HepG2 (cell line): ENCODE results near the gene RASAL3. TPM values are rescaled to one million over a fixed set of nuclear protein-coding genes. Genes with fewer than 3 reads are reported as not detected.

Source experiments
- BATF2 ChIP-seq: sonication (generic); formaldehyde crosslinking; IDR thresholded peaks from 2 replicates; pipeline ENCODE4 v1.8.0; 2022; ENCODE audit warnings: mild to moderate bottlenecking, missing genetic modification reagents, moderate library complexity
- CREB1 ChIP-seq, 2 experiments: fragments of 450-650 bp in 1 of 2; IDR thresholded peaks; 2 replicates each; pipeline ENCODE4 v1.6.1; 2016 to 2017; ENCODE audit warnings: control low read depth in 1 of 2, mild to moderate bottlenecking in 1 of 2, missing compliant biosample characterization in 1 of 2, missing genetic modification characterization in 1 of 2
- GABPB1 ChIP-seq: IDR thresholded peaks from 2 replicates; pipeline ENCODE4 v1.6.1; 2016; ENCODE audit warnings: mild to moderate bottlenecking, missing genetic modification reagents, moderate library complexity, missing compliant biosample characterization
- HIC2 ChIP-seq: sonication (generic); formaldehyde crosslinking; IDR thresholded peaks from 2 replicates; pipeline ENCODE4 v1.9.0; 2022; ENCODE audit warnings: low read depth, missing genetic modification reagents
- MAX ChIP-seq: IDR thresholded peaks from 2 replicates; pipeline ENCODE4 v1.6.1; 2012; ENCODE audit warnings: inconsistent platforms
- MAZ ChIP-seq, 2 experiments: sonication (generic) in 1 of 2; formaldehyde crosslinking in 1 of 2; IDR thresholded peaks; 2 replicates each; pipeline versions ENCODE4 v1.5.0 to v1.6.1; 2012 to 2020; ENCODE audit warnings: low read depth in 2 of 2, mild to moderate bottlenecking in 2 of 2, borderline replicate concordance in 1 of 2, improper control_type of control experiment in 1 of 2, low read length in 1 of 2, missing genetic modification reagents in 1 of 2, moderate library complexity in 1 of 2
- SALL1 ChIP-seq: sonication (generic); formaldehyde crosslinking; IDR thresholded peaks from 2 replicates; pipeline ENCODE4 v1.8.0; 2022; ENCODE audit warnings: mild to moderate bottlenecking, missing genetic modification reagents
- SAP130 ChIP-seq: IDR thresholded peaks from 2 replicates; pipeline ENCODE4 v1.6.1; 2016; ENCODE audit warnings: low read depth
- SIX4 ChIP-seq: sonication (generic); formaldehyde crosslinking; IDR thresholded peaks from 2 replicates; pipeline ENCODE4 v1.4.0; 2020; ENCODE audit warnings: missing genetic modification reagents
- SP1 ChIP-seq, 2 experiments: fragments of 450-650 bp in 1 of 2; sonication (generic) in 1 of 2; formaldehyde crosslinking in 1 of 2; IDR thresholded peaks; 2 replicates each; pipeline versions ENCODE4 v1.4.0 to v1.6.1; 2016 to 2020; ENCODE audit warnings: missing genetic modification reagents in 1 of 2
- ZFX ChIP-seq: sonication (generic); formaldehyde crosslinking; IDR thresholded peaks from 2 replicates; pipeline ENCODE4 v1.4.0; 2020; ENCODE audit warnings: mild to moderate bottlenecking, low read depth, missing genetic modification reagents, moderate library complexity
- ZFY ChIP-seq: sonication (generic); formaldehyde crosslinking; IDR thresholded peaks from 2 replicates; pipeline ENCODE4 v1.4.0; 2020; ENCODE audit warnings: missing genetic modification reagents
- ZNF780A ChIP-seq: sonication (generic); formaldehyde crosslinking; IDR thresholded peaks from 2 replicates; pipeline ENCODE4 v1.8.0; 2022; ENCODE audit warnings: mild to moderate bottlenecking, missing genetic modification reagents, moderate library complexity
- polyA plus RNA-seq, 8 experiments: library from polyadenylated mRNA; depleted of rRNA in 3 of 8; stranded (reverse) in 7 of 8; unstranded in 1 of 8; fragments of >200 nt; fragmentation: Illumina TruSeq in 4 of 8; extraction: Trizol in 4 of 8; gene quantifications; 2 replicates each; pipeline versions ENCODE4 v1.2.1 to v1.2.3, GENCODE V29; 2011 to 2016; ENCODE audit warnings: low read depth in 4 of 8, missing spikeins in 1 of 8, mixed read lengths in 1 of 8; ENCODE audit not compliant: insufficient read depth in 1 of 8
- total RNA-seq, 5 experiments: library from RNA; depleted of rRNA; stranded (reverse); fragments of >200 nt; fragmentation: Illumina TruSeq; extraction: Trizol; gene quantifications; 2 replicates each; pipeline ENCODE4 v1.2.3, GENCODE V29; 2016; ENCODE audit warnings: low read depth in 1 of 5
- TF ChIP-seq, protein P1 (sequence below): sonication (generic); formaldehyde crosslinking; IDR thresholded peaks from 2 replicates; pipeline ENCODE4 v1.4.0; 2020; ENCODE audit warnings: missing genetic modification reagents
- TF ChIP-seq, protein P2 (sequence below): IDR thresholded peaks from 2 replicates; pipeline ENCODE4 v1.6.1; 2016
- TF ChIP-seq, protein P3 (sequence below): sonication (generic); formaldehyde crosslinking; IDR thresholded peaks from 2 replicates; pipeline ENCODE4 v1.5.0; 2020; ENCODE audit warnings: mild to moderate bottlenecking, missing genetic modification reagents
- TF ChIP-seq, protein P4 (sequence below): sonication (generic); formaldehyde crosslinking; IDR thresholded peaks from 2 replicates; pipeline ENCODE4; 2020; ENCODE audit warnings: missing genetic modification reagents, mild to moderate bottlenecking, borderline replicate concordance

The RASAL3 gene
- total and polyA plus RNA-seq, 2 of the 13 experiments (the other 11 are each of a cell fraction or from before 2014, with no cell fraction given): not detected

- TF ChIP-seq, protein P1, sequence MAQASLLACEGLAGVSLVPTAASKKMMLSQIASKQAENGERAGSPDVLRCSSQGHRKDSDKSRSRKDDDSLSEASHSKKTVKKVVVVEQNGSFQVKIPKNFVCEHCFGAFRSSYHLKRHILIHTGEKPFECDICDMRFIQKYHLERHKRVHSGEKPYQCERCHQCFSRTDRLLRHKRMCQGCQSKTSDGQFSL: peak; percentile 98
- TF ChIP-seq MAX (0 out of 2 replicates have a peak, but pooled peaks have one; percentile 48), SP1 (IDR thresholded peaks at IDR 0.05) (no peak), SP1 (CRISPR knock-in tag; IDR thresholded peaks at IDR 0.05) (peak; percentile 88), GABPB1 (CRISPR knock-in tag) (peak; percentile 62; the same call in 1 of the 2 replicates), MAZ (IDR thresholded peaks at IDR 0.05; ENCODE audit: borderline replicate concordance, low read depth, low read length) (peak; percentile 61), MAZ (CRISPR knock-in tag; IDR thresholded peaks at IDR 0.05; ENCODE audit: low read depth) (no peak), SAP130 (CRISPR knock-in tag) (0 out of 2 replicates have a peak, but pooled peaks have one; percentile 12), BATF2 (no peak), SALL1 (CRISPR knock-in tag) (0 out of 2 replicates have a peak, but pooled peaks have one; percentile 14), SIX4 (no peak), ZFY (CRISPR knock-in tag) (peak; percentile 61; the same call in 1 of the 2 replicates), ZFX (CRISPR knock-in tag) (peak; percentile 40; the same call in 1 of the 2 replicates), ZNF780A (no peak), CREB1 (IDR thresholded peaks at IDR 0.05) (peak; percentile 36; the same call in 1 of the 2 replicates), CREB1 (CRISPR knock-in tag; IDR thresholded peaks at IDR 0.05) (peak; percentile 69; the same call in 1 of the 2 replicates), HIC2 (CRISPR knock-in tag) (no peak)
- TF ChIP-seq, protein P2, sequence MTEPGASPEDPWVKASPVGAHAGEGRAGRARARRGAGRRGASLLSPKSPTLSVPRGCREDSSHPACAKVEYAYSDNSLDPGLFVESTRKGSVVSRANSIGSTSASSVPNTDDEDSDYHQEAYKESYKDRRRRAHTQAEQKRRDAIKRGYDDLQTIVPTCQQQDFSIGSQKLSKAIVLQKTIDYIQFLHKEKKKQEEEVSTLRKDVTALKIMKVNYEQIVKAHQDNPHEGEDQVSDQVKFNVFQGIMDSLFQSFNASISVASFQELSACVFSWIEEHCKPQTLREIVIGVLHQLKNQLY (CRISPR knock-in tag): no peak
- TF ChIP-seq, protein P3, sequence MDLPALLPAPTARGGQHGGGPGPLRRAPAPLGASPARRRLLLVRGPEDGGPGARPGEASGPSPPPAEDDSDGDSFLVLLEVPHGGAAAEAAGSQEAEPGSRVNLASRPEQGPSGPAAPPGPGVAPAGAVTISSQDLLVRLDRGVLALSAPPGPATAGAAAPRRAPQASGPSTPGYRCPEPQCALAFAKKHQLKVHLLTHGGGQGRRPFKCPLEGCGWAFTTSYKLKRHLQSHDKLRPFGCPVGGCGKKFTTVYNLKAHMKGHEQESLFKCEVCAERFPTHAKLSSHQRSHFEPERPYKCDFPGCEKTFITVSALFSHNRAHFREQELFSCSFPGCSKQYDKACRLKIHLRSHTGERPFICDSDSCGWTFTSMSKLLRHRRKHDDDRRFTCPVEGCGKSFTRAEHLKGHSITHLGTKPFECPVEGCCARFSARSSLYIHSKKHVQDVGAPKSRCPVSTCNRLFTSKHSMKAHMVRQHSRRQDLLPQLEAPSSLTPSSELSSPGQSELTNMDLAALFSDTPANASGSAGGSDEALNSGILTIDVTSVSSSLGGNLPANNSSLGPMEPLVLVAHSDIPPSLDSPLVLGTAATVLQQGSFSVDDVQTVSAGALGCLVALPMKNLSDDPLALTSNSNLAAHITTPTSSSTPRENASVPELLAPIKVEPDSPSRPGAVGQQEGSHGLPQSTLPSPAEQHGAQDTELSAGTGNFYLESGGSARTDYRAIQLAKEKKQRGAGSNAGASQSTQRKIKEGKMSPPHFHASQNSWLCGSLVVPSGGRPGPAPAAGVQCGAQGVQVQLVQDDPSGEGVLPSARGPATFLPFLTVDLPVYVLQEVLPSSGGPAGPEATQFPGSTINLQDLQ (CRISPR knock-in tag): 0 out of 2 replicates have a peak, but pooled peaks have one; percentile 1
- TF ChIP-seq, protein P4, sequence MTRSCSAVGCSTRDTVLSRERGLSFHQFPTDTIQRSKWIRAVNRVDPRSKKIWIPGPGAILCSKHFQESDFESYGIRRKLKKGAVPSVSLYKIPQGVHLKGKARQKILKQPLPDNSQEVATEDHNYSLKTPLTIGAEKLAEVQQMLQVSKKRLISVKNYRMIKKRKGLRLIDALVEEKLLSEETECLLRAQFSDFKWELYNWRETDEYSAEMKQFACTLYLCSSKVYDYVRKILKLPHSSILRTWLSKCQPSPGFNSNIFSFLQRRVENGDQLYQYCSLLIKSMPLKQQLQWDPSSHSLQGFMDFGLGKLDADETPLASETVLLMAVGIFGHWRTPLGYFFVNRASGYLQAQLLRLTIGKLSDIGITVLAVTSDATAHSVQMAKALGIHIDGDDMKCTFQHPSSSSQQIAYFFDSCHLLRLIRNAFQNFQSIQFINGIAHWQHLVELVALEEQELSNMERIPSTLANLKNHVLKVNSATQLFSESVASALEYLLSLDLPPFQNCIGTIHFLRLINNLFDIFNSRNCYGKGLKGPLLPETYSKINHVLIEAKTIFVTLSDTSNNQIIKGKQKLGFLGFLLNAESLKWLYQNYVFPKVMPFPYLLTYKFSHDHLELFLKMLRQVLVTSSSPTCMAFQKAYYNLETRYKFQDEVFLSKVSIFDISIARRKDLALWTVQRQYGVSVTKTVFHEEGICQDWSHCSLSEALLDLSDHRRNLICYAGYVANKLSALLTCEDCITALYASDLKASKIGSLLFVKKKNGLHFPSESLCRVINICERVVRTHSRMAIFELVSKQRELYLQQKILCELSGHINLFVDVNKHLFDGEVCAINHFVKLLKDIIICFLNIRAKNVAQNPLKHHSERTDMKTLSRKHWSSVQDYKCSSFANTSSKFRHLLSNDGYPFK (CRISPR knock-in tag): no peak
Observed at GRCh38 chr19:15449620-15450527, 14.5 kb downstream of the RASAL3 start, which contains the start of gene WIZ (continued).
